Heart left ventricle (tissue), 13 donors: Measurements from ENCODE around the gene GTF2F2.

Experiments used
- CTCF ChIP-seq, 12 donors: fragments of 200-600 bp; sonication (generic) in 4 of 12; IDR thresholded peaks; one replicate each; pipeline versions ENCODE4 v1.5.0 to v1.8.0; 2018 to 2022; ENCODE audit warnings: antibody characterized with exemption in 12 of 12, mild to moderate bottlenecking in 5 of 12
- POLR2A ChIP-seq, 2 donors: fragments of 450-650 bp; IDR thresholded peaks; one replicate each; pipeline ENCODE4 v1.6.1; 2017; ENCODE audit warnings: antibody characterized with exemption in 2 of 2, mild to moderate bottlenecking in 2 of 2, moderate library complexity in 2 of 2
- donor health status: ischemic (EF 13 %, LVEDD 7.1; RV severe dilation, severe dysfunction).
- donor health status: DM: no; HTN: yes; CAD: no.
- donor health status: DM: no; HTN: no; CAD: no.
- donor health status: ischemic (EF 25% LVEDD 6.9; RV normal size, moderate dysfunction).
- donor health status: ischemic (EF 25% LVEDD 5.7; RV mildly dilated, moderate dysfunction).
- donor health status: ischemic (EF 35%, LVEDD 5.7; RV mildly dilated, moderate dysfunction).
- donor health status: nonischemic (EF 11% LVEDD 7.7; RV severe dilation, severe dysfunction).
- donor health status: DM: yes; HTN: yes; CAD: no.
- donor health status: PGD.
- donor health status: ischemic (EF 29% LVEDD 5.4; RV normal size, mild dysfunction).
- donor health status: nonischemic (EF 23%, LVEDD 6.1; RV moderate dilation, normal function).

GRCh38 chr13:45141369-45141768, 21.1 kb downstream of the GTF2F2 start:
- TF ChIP-seq POLR2A (IDR thresholded peaks at IDR 0.05) = no peak
- TF ChIP-seq CTCF (IDR thresholded peaks at IDR 0.05) = no peak
